ENCODE results near the gene POLE4.

- TF ChIP-seq POLR2AphosphoS5 (IDR thresholded peaks at IDR 0.05; ENCODE audit: low read depth, low read length) (no peak), CTCF (IDR thresholded peaks at IDR 0.05) (no peak), ZBTB33 (IDR thresholded peaks at IDR 0.05; ENCODE audit: borderline replicate concordance, low read depth) (no peak), EP300 (IDR thresholded peaks at IDR 0.05; ENCODE audit: borderline replicate concordance in 1 of 2, low read depth in 1 of 2, low read length in 1 of 2) (no peak), NRF1 (IDR thresholded peaks at IDR 0.05; ENCODE audit: low read depth, low read length) (no peak), FOSL2 (IDR thresholded peaks at IDR 0.05; ENCODE audit: borderline replicate concordance, low read depth) (no peak), FOXM1 (IDR thresholded peaks at IDR 0.05; ENCODE audit: low read depth) (no peak), YY1 (IDR thresholded peaks at IDR 0.05; ENCODE audit: low read depth) (no peak), TEAD4 (IDR thresholded peaks at IDR 0.05; ENCODE audit: borderline replicate concordance, insufficient read depth) (no peak)
Measured at GRCh38 chr2:74942263-74942662, 16.2 kb upstream of the POLE4 start.
